ENCODE measurements around the gene LRRC25.

GRCh38 chr19:18386543-18387271 lies 10.7 kb downstream of the LRRC25 start:
- TF ChIP-seq, protein P1, sequence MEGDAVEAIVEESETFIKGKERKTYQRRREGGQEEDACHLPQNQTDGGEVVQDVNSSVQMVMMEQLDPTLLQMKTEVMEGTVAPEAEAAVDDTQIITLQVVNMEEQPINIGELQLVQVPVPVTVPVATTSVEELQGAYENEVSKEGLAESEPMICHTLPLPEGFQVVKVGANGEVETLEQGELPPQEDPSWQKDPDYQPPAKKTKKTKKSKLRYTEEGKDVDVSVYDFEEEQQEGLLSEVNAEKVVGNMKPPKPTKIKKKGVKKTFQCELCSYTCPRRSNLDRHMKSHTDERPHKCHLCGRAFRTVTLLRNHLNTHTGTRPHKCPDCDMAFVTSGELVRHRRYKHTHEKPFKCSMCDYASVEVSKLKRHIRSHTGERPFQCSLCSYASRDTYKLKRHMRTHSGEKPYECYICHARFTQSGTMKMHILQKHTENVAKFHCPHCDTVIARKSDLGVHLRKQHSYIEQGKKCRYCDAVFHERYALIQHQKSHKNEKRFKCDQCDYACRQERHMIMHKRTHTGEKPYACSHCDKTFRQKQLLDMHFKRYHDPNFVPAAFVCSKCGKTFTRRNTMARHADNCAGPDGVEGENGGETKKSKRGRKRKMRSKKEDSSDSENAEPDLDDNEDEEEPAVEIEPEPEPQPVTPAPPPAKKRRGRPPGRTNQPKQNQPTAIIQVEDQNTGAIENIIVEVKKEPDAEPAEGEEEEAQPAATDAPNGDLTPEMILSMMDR (conservative IDR thresholded peaks at IDR 0.05 in 1 of 2, IDR thresholded peaks at IDR 0.05 in 1 of 2; ENCODE audit: low read depth in 1 of 2, low read length in 2 of 2), result no peak
- TF ChIP-seq EZH2 (IDR thresholded peaks at IDR 0.05; ENCODE audit: low read length, missing control alignments), result no peak
